Ascending aorta (tissue), 2 donors: ENCODE data around the gene TYRO3. TPM values are rescaled to one million over a fixed set of nuclear protein-coding genes. Genes with fewer than 3 reads are reported as not detected.

Experiments used
- DNase-seq, 2 donors: peaks; one replicate each; pipeline ENCODE4 v3.0.0-alpha.2; 2019; ENCODE audit warnings: low spot score in 2 of 2
- H3K27ac ChIP-seq, 2 donors: fragments of 200-600 bp; sonication (generic); one replicate each; pipeline ENCODE4 v1.5.1; 2016 to 2017; ENCODE audit warnings: mild to moderate bottlenecking in 1 of 2
- H3K27me3 ChIP-seq: fragments of 200-600 bp; sonication (generic); one replicate; pipeline ENCODE4 v1.5.1; 2017
- H3K36me3 ChIP-seq, 2 donors: fragments of 200-600 bp; sonication (generic); one replicate each; pipeline ENCODE4 v1.5.1; 2016
- H3K4me1 ChIP-seq, 2 donors: fragments of 200-600 bp; sonication (generic); one replicate each; pipeline ENCODE4 v1.5.1; 2016 to 2017; ENCODE audit warnings: mild to moderate bottlenecking in 1 of 2
- H3K4me3 ChIP-seq, 2 donors: fragments of 200-600 bp; sonication (generic); one replicate each; pipeline ENCODE4 v1.5.1; 2016 to 2017; ENCODE audit warnings: mild to moderate bottlenecking in 1 of 2
- H3K9me3 ChIP-seq, 2 donors: fragments of 200-600 bp; sonication (generic); one replicate each; pipeline ENCODE4 v1.5.1; 2016
- CTCF ChIP-seq, 3 experiments: fragments of 200-600 bp in 2 of 3; fragments of 450-650 bp in 1 of 3; sonication (generic) in 2 of 3; IDR thresholded peaks; one replicate each; pipeline ENCODE4 v1.5.1; 2016 to 2019; ENCODE audit warnings: antibody characterized with exemption in 3 of 3, mild to moderate bottlenecking in 1 of 3, moderate library complexity in 1 of 3
- intact Hi-C: fragments of 100-400 bp; cut with DNase I; formaldehyde crosslinking; loops from one replicate; pipeline ENCODE4 v1.15.1; 2023
- total RNA-seq: library from RNA; depleted of rRNA; stranded (reverse); fragments of >200 nt; gene quantifications from one replicate; pipeline ENCODE4 v1.1.0, GENCODE V29; 2016

TYRO3 gene
- total RNA-seq, 1 donor from 2014 or later = 7.0 TPM

GRCh38 chr15:41629883-41630282, 70.9 kb downstream of the TYRO3 start:
- no peaks in the 10 kb centered on the region for H3K27me3 ChIP-seq
- no peak for TF ChIP-seq CTCF (IDR thresholded peaks at IDR 0.05)
- H3K27ac ChIP-seq = no peak overlapping the region
- no peak for DNase-seq
- intact Hi-C loops = no loop called here
- no peaks in the 10 kb centered on the region for H3K4me1 ChIP-seq
- no peaks in the 10 kb centered on the region for H3K36me3 ChIP-seq
- H3K4me3 ChIP-seq = no peak overlapping the region
- H3K9me3 ChIP-seq = no peaks in the 10 kb centered on the region

GRCh38 chr15:41630616-41631217, 71.7 kb downstream of the TYRO3 start:
- no peak overlapping the region for H3K27ac ChIP-seq
- no peak for TF ChIP-seq CTCF (IDR thresholded peaks at IDR 0.05)
- DNase-seq = no peak
- intact Hi-C loops = no loop called here
- no peak overlapping the region for H3K4me3 ChIP-seq
- H3K36me3 ChIP-seq = no peaks in the 10 kb centered on the region
- H3K27me3 ChIP-seq = no peaks in the 10 kb centered on the region
- no peaks in the 10 kb centered on the region for H3K9me3 ChIP-seq
- no peaks in the 10 kb centered on the region for H3K4me1 ChIP-seq

GRCh38 chr15:41631880-41632470, 73.0 kb downstream of the TYRO3 start:
- Histone ChIP-seq H3K27ac (no peak overlapping the region), H3K9me3 (no peaks in the 10 kb centered on the region), H3K4me1 (no peaks in the 10 kb centered on the region), H3K36me3 (no peaks in the 10 kb centered on the region), H3K27me3 (no peaks in the 10 kb centered on the region), H3K4me3 (no peak overlapping the region)
- TF ChIP-seq CTCF (IDR thresholded peaks at IDR 0.05) = no peak
- DNase-seq = no peak
- intact Hi-C loops = no loop called here

Other genes with a start within 250 kb of the TYRO3 start
- not detected for gene OIP5, start 226.6 kb upstream of the TYRO3 start, total RNA-seq
- gene NUSAP1, start 226.3 kb upstream of the TYRO3 start, total RNA-seq = not detected
- 0.64 TPM for gene NDUFAF1, start 156.7 kb upstream of the TYRO3 start, total RNA-seq
- gene RTF1, start 142.1 kb upstream of the TYRO3 start, total RNA-seq = 9.4 TPM
- not detected for gene ITPKA, start 65.3 kb upstream of the TYRO3 start, total RNA-seq
- gene LTK, start 45.4 kb upstream of the TYRO3 start, total RNA-seq = not detected
- 59.4 TPM for gene RPAP1, start 15.0 kb upstream of the TYRO3 start, total RNA-seq
- 25.3 TPM for gene MGA, start 101.2 kb downstream of the TYRO3 start, total RNA-seq
- 27.6 TPM for gene MAPKBP1, start 215.3 kb downstream of the TYRO3 start, total RNA-seq